ENCODE measurements around the gene STBD1.
A peak's percentile ranks its signal among the peaks of the same experiment; 100 is the strongest.
"Not testable (repeated sequence)": the region's sequence is repeated elsewhere in the genome, so short reads cannot be mapped to it uniquely, and the experiment has no call there.

STBD1 gene

DNA sequence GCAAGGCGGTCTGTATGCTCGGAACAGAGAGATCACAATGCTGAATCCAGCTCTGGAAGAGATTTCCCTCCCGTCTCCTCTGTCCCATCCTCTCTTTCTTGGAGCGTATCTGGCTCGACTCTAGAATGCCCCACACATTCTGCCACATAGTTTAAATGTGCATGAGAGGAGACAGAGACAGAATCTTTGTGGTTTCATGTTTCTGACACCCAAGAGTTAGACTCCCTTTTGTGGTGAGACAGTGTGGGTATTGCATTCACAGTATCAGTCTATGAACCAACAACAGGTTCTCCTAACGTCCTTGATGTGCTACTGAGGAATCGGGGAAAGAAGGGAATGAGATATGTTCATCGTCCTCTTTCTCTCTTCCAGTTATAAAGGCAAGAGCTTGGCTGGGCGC, 29.7 kb upstream of the STBD1 start:
- ChIA-PET POLR2A (no interaction called here), CTCF (interaction anchor here (1.6 to 6.2 kb wide), 2 partner anchors 68 to 100 kb away, joined by 3 to 54 read pairs; no protein-coding TSS in a partner anchor)
- H3K4me1 ChIP-seq (ENCODE audit: control extremely low read depth in 1 of 4, control insufficient read depth in 4 of 4, insufficient read depth in 4 of 4, low read length in 3 of 4), result peaks cover 0 to 8% (median 0%) of the 10 kb centered on the region in 4 experiments
- no peak for DNase-seq
- no peaks in the 10 kb centered on the region for H3K36me3 ChIP-seq (ENCODE audit: control insufficient read depth in 4 of 4, insufficient read depth in 4 of 4, low read length in 3 of 4)
- H3K27me3 ChIP-seq (replicated peaks in 2 of 5; ENCODE audit: control insufficient read depth in 4 of 5, insufficient read depth in 5 of 5, low read length in 4 of 5), result no peaks in the 10 kb centered on the region
- H3K4me3 ChIP-seq (ENCODE audit: control insufficient read depth in 1 of 7, extremely low read depth in 1 of 7, insufficient read depth in 4 of 7, low read depth in 2 of 7, low read length in 6 of 7), result no peak overlapping the region
- H3K9me3 ChIP-seq (ENCODE audit: control extremely low read depth in 1 of 5, control insufficient read depth in 4 of 5, insufficient read depth in 2 of 5, low read depth in 1 of 5, low read length in 4 of 5), result no peaks in the 10 kb centered on the region
- no peak overlapping the region for H3K27ac ChIP-seq (ENCODE audit: insufficient read depth in 1 of 2, low read depth in 1 of 2, low read length in 2 of 2, poor library complexity in 1 of 2, severe bottlenecking in 2 of 2)
- WGBS (ENCODE audit: insufficient coverage), result 95% methylated on average over 8 of the region's 9 CpGs

GRCh38 chr4:76277667-76278066, 28.9 kb upstream of the STBD1 start:
- Histone ChIP-seq H3K9me3 (ENCODE audit: control extremely low read depth in 1 of 5, control insufficient read depth in 4 of 5, insufficient read depth in 2 of 5, low read depth in 1 of 5, low read length in 4 of 5) (no peaks in the 10 kb centered on the region), H3K36me3 (ENCODE audit: control insufficient read depth in 4 of 4, insufficient read depth in 4 of 4, low read length in 3 of 4) (no peaks in the 10 kb centered on the region), H3K4me1 (ENCODE audit: control extremely low read depth in 1 of 4, control insufficient read depth in 4 of 4, insufficient read depth in 4 of 4, low read length in 3 of 4) (peaks cover 0 to 4% (median 0%) of the 10 kb centered on the region in 4 experiments), H3K4me3 (ENCODE audit: control insufficient read depth in 1 of 7, extremely low read depth in 1 of 7, insufficient read depth in 4 of 7, low read depth in 2 of 7, low read length in 6 of 7) (no peak overlapping the region), H3K27ac (ENCODE audit: insufficient read depth in 1 of 2, low read depth in 1 of 2, low read length in 2 of 2, poor library complexity in 1 of 2, severe bottlenecking in 2 of 2) (no peak overlapping the region), H3K27me3 (replicated peaks in 2 of 5; ENCODE audit: control insufficient read depth in 4 of 5, insufficient read depth in 5 of 5, low read length in 4 of 5) (no peaks in the 10 kb centered on the region)
- no CpG with 5 or more reads among the region's 1 CpG for WGBS (ENCODE audit: insufficient coverage)
- CTCF ChIA-PET, result interaction anchor here (1.1 to 6.2 kb wide), 5 partner anchors 20 to 99 kb away, joined by 3 to 54 read pairs (median 12); partner anchors contain the start of gene STBD1
- no peak for DNase-seq
- POLR2A ChIA-PET, result no interaction called here

GRCh38 chr4:76278583-76278982, 27.9 kb upstream of the STBD1 start:
- H3K4me3 ChIP-seq (ENCODE audit: control insufficient read depth in 1 of 7, extremely low read depth in 1 of 7, insufficient read depth in 4 of 7, low read depth in 2 of 7, low read length in 6 of 7), result no peak overlapping the region
- H3K36me3 ChIP-seq (ENCODE audit: control insufficient read depth in 4 of 4, insufficient read depth in 4 of 4, low read length in 3 of 4), result no peaks in the 10 kb centered on the region
- ChIA-PET CTCF (interaction anchor here (0.8 to 6.2 kb wide), 14 partner anchors 9 to 328 kb away, joined by 3 to 54 read pairs (median 4); partner anchors contain the start of gene STBD1), POLR2A (no interaction called here)
- no peak for DNase-seq
- no peak overlapping the region for H3K27ac ChIP-seq (ENCODE audit: insufficient read depth in 1 of 2, low read depth in 1 of 2, low read length in 2 of 2, poor library complexity in 1 of 2, severe bottlenecking in 2 of 2)
- no CpG with 5 or more reads among the region's 1 CpG for WGBS (ENCODE audit: insufficient coverage)
- no peaks in the 10 kb centered on the region for H3K9me3 ChIP-seq (ENCODE audit: control extremely low read depth in 1 of 5, control insufficient read depth in 4 of 5, insufficient read depth in 2 of 5, low read depth in 1 of 5, low read length in 4 of 5)
- no peaks in the 10 kb centered on the region for H3K27me3 ChIP-seq (replicated peaks in 2 of 5; ENCODE audit: control insufficient read depth in 4 of 5, insufficient read depth in 5 of 5, low read length in 4 of 5)
- H3K4me1 ChIP-seq (ENCODE audit: control extremely low read depth in 1 of 4, control insufficient read depth in 4 of 4, insufficient read depth in 4 of 4, low read length in 3 of 4), result peaks cover 0 to 4% (median 0%) of the 10 kb centered on the region in 4 experiments

- no peak overlapping the region for H3K27ac ChIP-seq (ENCODE audit: insufficient read depth in 1 of 2, low read depth in 1 of 2, low read length in 2 of 2, poor library complexity in 1 of 2, severe bottlenecking in 2 of 2)
- no CpG with 5 or more reads among the region's 4 CpGs for WGBS (ENCODE audit: insufficient coverage)
- no peaks in the 10 kb centered on the region for H3K27me3 ChIP-seq (replicated peaks in 2 of 5; ENCODE audit: control insufficient read depth in 4 of 5, insufficient read depth in 5 of 5, low read length in 4 of 5)
- H3K9me3 ChIP-seq (ENCODE audit: control extremely low read depth in 1 of 5, control insufficient read depth in 4 of 5, insufficient read depth in 2 of 5, low read depth in 1 of 5, low read length in 4 of 5), result no peaks in the 10 kb centered on the region
- peak; percentile 28 to 36 (median 36) for DNase-seq
- peaks cover 0 to 4% (median 0%) of the 10 kb centered on the region in 4 experiments for H3K4me1 ChIP-seq (ENCODE audit: control extremely low read depth in 1 of 4, control insufficient read depth in 4 of 4, insufficient read depth in 4 of 4, low read length in 3 of 4)
- no peak overlapping the region for H3K4me3 ChIP-seq (ENCODE audit: control insufficient read depth in 1 of 7, extremely low read depth in 1 of 7, insufficient read depth in 4 of 7, low read depth in 2 of 7, low read length in 6 of 7)
- ChIA-PET CTCF (interaction anchor here (0.9 to 6.2 kb wide), 11 partner anchors 10 to 327 kb away, joined by 3 to 54 read pairs (median 5); partner anchors contain the start of gene STBD1), POLR2A (no interaction called here)
- no peaks in the 10 kb centered on the region for H3K36me3 ChIP-seq (ENCODE audit: control insufficient read depth in 4 of 4, insufficient read depth in 4 of 4, low read length in 3 of 4)
Measured at GRCh38 chr4:76279462-76279861, 27.1 kb upstream of the STBD1 start.

DNA sequence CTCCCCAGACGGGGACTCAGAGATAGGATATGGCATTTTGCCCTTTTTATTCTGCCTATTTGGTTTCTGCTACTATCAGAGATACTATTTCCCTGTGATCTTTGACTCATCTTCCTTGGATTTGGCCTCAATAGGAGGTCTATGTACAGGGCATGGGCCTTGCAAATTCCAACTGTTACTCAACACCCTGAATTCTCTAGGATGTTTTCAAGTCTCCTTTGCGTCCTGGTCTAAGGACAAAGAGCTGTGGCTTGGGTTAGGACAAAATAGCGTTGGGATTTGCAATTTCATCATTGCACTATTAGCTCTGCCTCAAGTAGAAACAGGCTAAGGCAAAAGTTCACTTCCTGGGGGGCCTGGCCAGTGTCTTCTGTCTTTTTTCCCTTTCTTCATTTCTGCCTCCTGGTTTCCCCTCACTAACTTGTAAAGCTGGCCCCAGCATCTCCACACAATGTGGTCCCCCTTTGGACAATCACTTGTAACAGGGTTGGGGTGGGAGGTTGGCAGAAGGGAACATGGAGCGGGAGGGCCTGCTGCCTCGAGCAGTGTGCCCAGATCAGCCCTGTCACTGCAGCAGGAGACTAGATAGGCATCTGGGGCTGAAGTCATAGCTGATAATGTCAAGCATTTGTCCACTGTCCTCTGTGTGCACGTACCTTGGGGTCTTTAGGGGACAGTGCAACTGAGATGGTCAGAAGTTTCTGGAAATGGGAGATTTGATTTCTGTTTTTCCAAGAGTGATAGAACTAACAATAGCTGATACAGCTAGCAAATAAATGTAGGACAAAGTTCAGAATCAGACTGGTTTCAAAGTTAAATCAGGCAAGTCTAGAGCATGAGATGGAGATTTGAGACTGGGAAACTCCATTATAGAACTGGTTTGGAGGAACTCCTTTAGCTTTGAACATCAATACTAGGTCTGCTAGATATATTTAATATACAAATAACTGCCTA, 25.8 kb upstream of the STBD1 start:
- WGBS (ENCODE audit: insufficient coverage), result 94% methylated on average over 6 of the region's 6 CpGs
- ChIA-PET POLR2A (no interaction called here), CTCF (interaction anchor here (1.2 to 6.2 kb wide), 8 partner anchors 9 to 224 kb away, joined by 3 to 54 read pairs (median 6); partner anchors contain the start of gene STBD1)
- H3K27me3 ChIP-seq (replicated peaks in 2 of 5; ENCODE audit: control insufficient read depth in 4 of 5, insufficient read depth in 5 of 5, low read length in 4 of 5), result no peaks in the 10 kb centered on the region
- H3K9me3 ChIP-seq (ENCODE audit: control extremely low read depth in 1 of 5, control insufficient read depth in 4 of 5, insufficient read depth in 2 of 5, low read depth in 1 of 5, low read length in 4 of 5), result no peaks in the 10 kb centered on the region
- H3K36me3 ChIP-seq (ENCODE audit: control insufficient read depth in 4 of 4, insufficient read depth in 4 of 4, low read length in 3 of 4), result no peaks in the 10 kb centered on the region
- no peak overlapping the region for H3K4me3 ChIP-seq (ENCODE audit: control insufficient read depth in 1 of 7, extremely low read depth in 1 of 7, insufficient read depth in 4 of 7, low read depth in 2 of 7, low read length in 6 of 7)
- H3K4me1 ChIP-seq (ENCODE audit: control extremely low read depth in 1 of 4, control insufficient read depth in 4 of 4, insufficient read depth in 4 of 4, low read length in 3 of 4), result peaks cover 0 to 4% (median 0%) of the 10 kb centered on the region in 4 experiments
- no peak overlapping the region for H3K27ac ChIP-seq (ENCODE audit: insufficient read depth in 1 of 2, low read depth in 1 of 2, low read length in 2 of 2, poor library complexity in 1 of 2, severe bottlenecking in 2 of 2)
- DNase-seq, result no peak

DNA sequence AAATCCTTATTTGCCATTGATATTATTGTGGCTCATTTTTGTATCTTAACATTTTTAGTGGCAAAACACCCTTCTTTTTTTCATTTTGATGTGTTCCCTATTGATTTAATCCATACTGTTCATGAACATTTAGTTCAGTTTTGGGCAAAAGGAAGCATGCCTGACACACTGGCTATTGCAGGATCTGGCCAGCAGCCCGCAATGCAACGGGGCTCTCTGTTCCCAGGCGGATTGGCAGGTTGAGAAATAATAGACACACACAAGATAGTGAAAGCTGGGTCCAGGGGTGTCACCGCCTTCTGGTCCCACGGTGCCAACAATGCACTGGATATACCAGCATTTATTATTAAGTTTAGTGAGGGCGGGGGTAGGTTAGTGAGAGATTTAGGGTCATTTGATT, 24.9 kb upstream of the STBD1 start:
- H3K4me3 ChIP-seq (ENCODE audit: control insufficient read depth in 1 of 7, extremely low read depth in 1 of 7, insufficient read depth in 4 of 7, low read depth in 2 of 7, low read length in 6 of 7); H3K9me3 ChIP-seq (ENCODE audit: control extremely low read depth in 1 of 5, control insufficient read depth in 4 of 5, insufficient read depth in 2 of 5, low read depth in 1 of 5, low read length in 4 of 5); POLR2A ChIA-PET; H3K27ac ChIP-seq (ENCODE audit: insufficient read depth in 1 of 2, low read depth in 1 of 2, low read length in 2 of 2, poor library complexity in 1 of 2, severe bottlenecking in 2 of 2); H3K27me3 ChIP-seq (replicated peaks in 2 of 5; ENCODE audit: control insufficient read depth in 4 of 5, insufficient read depth in 5 of 5, low read length in 4 of 5); H3K4me1 ChIP-seq (ENCODE audit: control extremely low read depth in 1 of 4, control insufficient read depth in 4 of 4, insufficient read depth in 4 of 4, low read length in 3 of 4); DNase-seq; H3K36me3 ChIP-seq (ENCODE audit: control insufficient read depth in 4 of 4, insufficient read depth in 4 of 4, low read length in 3 of 4): not testable (repeated sequence)
- WGBS (ENCODE audit: insufficient coverage), result 100% methylated on average over 2 of the region's 6 CpGs
- CTCF ChIA-PET, result interaction anchor here (1.2 to 6.2 kb wide), 6 partner anchors 10 to 103 kb away, joined by 3 to 54 read pairs (median 4); no protein-coding TSS in a partner anchor

All from common myeloid progenitor, CD34-positive (primary cell).